Body of pancreas (tissue), 4 donors: ENCODE results near the gene LMAN2. TPM values are rescaled to one million over a fixed set of nuclear protein-coding genes. Genes with fewer than 3 reads are reported as not detected.

ENCODE experiments used
- ATAC-seq: fragments of 150-250 bp; one replicate; pipeline ENCODE4 v1.9.1; 2016
- DNase-seq, 4 donors: peaks; one replicate each; pipeline ENCODE4 v3.0.0-alpha.2; 2019
- H3K27ac ChIP-seq, 4 donors: fragments of 200-600 bp; sonication (generic); 1 replicate in 3 of 4; 2 replicates in 1 of 4; pipeline versions ENCODE4 v1.5.1 to v1.6.1; 2016 to 2019; ENCODE audit warnings: mild to moderate bottlenecking in 1 of 4, mixed read lengths in 1 of 4, moderate library complexity in 1 of 4
- H3K27me3 ChIP-seq, 2 donors: fragments of 200-600 bp; sonication (generic); one replicate each; pipeline ENCODE4 v1.6.0; 2016; ENCODE audit warnings: mild to moderate bottlenecking in 1 of 2
- H3K36me3 ChIP-seq, 2 donors: fragments of 200-600 bp; sonication (generic); replicated peaks in 1 of 2; 2 replicates each; pipeline ENCODE4 v1.5.1; 2016; ENCODE audit warnings: low read depth in 2 of 2; ENCODE audit not compliant: insufficient read depth in 1 of 2
- H3K4me1 ChIP-seq: fragments of 200-600 bp; sonication (generic); one replicate; pipeline ENCODE4 v1.6.0; 2016
- H3K4me3 ChIP-seq, 2 donors: fragments of 200-600 bp; sonication (generic); 1 replicate in 1 of 2; 2 replicates in 1 of 2; pipeline ENCODE4 v1.5.1; 2016 to 2019
- H3K9me3 ChIP-seq, 3 donors: fragments of 200-600 bp; sonication (generic); 1 replicate in 2 of 3; 2 replicates in 1 of 3; pipeline ENCODE4 v1.5.1; 2016
- POLR2A ChIP-seq, 3 donors: fragments of 450-650 bp; IDR thresholded peaks; one replicate each; pipeline ENCODE4 v1.6.1; 2016; ENCODE audit warnings: antibody characterized with exemption in 3 of 3, mild to moderate bottlenecking in 2 of 3
- WGBS, 2 donors: methylation state at CpG; one replicate each; pipeline ENCODE4 v1.1.5; 2017; 5-methylcytosine and 5-hydroxymethylcytosine counted together
- intact Hi-C: fragments of 100-400 bp; cut with DNase I; formaldehyde crosslinking; loops from one replicate; pipeline ENCODE4 v1.15.1; 2023
- total RNA-seq, 2 donors: library from RNA; depleted of rRNA; stranded (reverse); fragments of >200 nt; gene quantifications; one replicate each; pipeline ENCODE4 v1.1.0, GENCODE V29; 2016
- TF ChIP-seq, protein P1 (sequence below), 7 experiments: fragments of 450-650 bp in 4 of 7; fragments of 200-600 bp in 3 of 7; sonication (generic) in 3 of 7; IDR thresholded peaks; one replicate each; pipeline ENCODE4 v1.5.1; 2016 to 2019; ENCODE audit warnings: antibody characterized with exemption in 7 of 7

Gene LMAN2
- total RNA-seq, 2 donors from 2014 or later = 218 to 227 TPM

- no peaks in the 10 kb centered on the region for H3K27me3 ChIP-seq
- H3K4me3 ChIP-seq = no peak within 1 kb of the TSS
- no peak for ATAC-seq
- no peak within 1 kb of the TSS for H3K27ac ChIP-seq
- H3K9me3 ChIP-seq = no peaks in the 10 kb centered on the region
- peaks cover 7% of the 10 kb centered on the region for H3K4me1 ChIP-seq
- TF ChIP-seq, protein P1, sequence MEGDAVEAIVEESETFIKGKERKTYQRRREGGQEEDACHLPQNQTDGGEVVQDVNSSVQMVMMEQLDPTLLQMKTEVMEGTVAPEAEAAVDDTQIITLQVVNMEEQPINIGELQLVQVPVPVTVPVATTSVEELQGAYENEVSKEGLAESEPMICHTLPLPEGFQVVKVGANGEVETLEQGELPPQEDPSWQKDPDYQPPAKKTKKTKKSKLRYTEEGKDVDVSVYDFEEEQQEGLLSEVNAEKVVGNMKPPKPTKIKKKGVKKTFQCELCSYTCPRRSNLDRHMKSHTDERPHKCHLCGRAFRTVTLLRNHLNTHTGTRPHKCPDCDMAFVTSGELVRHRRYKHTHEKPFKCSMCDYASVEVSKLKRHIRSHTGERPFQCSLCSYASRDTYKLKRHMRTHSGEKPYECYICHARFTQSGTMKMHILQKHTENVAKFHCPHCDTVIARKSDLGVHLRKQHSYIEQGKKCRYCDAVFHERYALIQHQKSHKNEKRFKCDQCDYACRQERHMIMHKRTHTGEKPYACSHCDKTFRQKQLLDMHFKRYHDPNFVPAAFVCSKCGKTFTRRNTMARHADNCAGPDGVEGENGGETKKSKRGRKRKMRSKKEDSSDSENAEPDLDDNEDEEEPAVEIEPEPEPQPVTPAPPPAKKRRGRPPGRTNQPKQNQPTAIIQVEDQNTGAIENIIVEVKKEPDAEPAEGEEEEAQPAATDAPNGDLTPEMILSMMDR (IDR thresholded peaks at IDR 0.05) = no peak
- TF ChIP-seq POLR2A (IDR thresholded peaks at IDR 0.05) = no peak
- DNase-seq = peak in 1 of 4 donors; percentile 35
- intact Hi-C loops = loop anchor here (5.0 kb wide), 1 partner anchor 35 kb away; no protein-coding TSS in a partner anchor
- 46 to 61% methylated on average over 15 to 37 of the region's 37 CpGs for whole genome bisulfite sequencing, 2 donors
- no peaks in the 10 kb centered on the region for H3K36me3 ChIP-seq
These were observed 6.2 kb upstream of the LMAN2 start, which contains the start of gene RGS14 for GRCh38 chr5:177357459-177358351. Gene RGS14 (plus strand): TSS chr5:177357924. CDS start chr5:177358025, 101 bp downstream.

- intact Hi-C loops = loop anchor here (5.0 kb wide), 1 partner anchor 35 kb away; no protein-coding TSS in a partner anchor
- TF ChIP-seq POLR2A (IDR thresholded peaks at IDR 0.05) = no peak
- TF ChIP-seq, protein P1 (IDR thresholded peaks at IDR 0.05) = no peak
- no peak for ATAC-seq
- H3K27me3 ChIP-seq = no peaks in the 10 kb centered on the region
- H3K4me3 ChIP-seq = no peak overlapping the region
- no peak overlapping the region for H3K27ac ChIP-seq
- 76 to 95% methylated on average over 5 of the region's 5 CpGs for WGBS, 2 donors
- no peaks in the 10 kb centered on the region for H3K9me3 ChIP-seq
- DNase-seq = no peak
- H3K36me3 ChIP-seq = no peaks in the 10 kb centered on the region
- peaks cover 4% of the 10 kb centered on the region for H3K4me1 ChIP-seq
These were observed 5.6 kb upstream of the LMAN2 start for GRCh38 chr5:177357146-177357458.

DNA sequence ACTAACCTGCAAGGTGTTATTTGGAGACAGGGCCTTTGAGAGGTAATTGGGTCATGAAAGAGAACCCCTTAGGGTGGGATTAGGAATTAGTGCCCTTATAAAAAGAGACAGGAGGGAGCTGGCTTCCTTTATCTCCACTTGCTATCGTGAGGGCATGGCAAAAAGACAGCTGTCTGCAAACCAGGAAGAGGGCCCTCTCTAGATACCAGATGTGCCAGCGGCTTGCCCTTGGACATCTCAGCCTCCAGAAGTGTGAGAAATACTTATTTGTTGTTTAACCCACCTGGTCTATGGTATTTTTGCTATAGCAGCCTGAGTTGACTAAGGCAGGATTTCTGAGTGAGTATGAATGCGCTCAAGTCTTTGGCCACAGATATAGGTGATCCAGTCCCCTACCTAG, 5.3 kb upstream of the LMAN2 start:
- H3K4me1 ChIP-seq = peaks cover 5% of the 10 kb centered on the region
- intact Hi-C loops = loop anchor here (5.0 kb wide), 1 partner anchor 34 kb away; no protein-coding TSS in a partner anchor
- no peak for DNase-seq
- TF ChIP-seq POLR2A (IDR thresholded peaks at IDR 0.05) = no peak
- TF ChIP-seq, protein P1 (IDR thresholded peaks at IDR 0.05) = no peak
- H3K9me3 ChIP-seq = no peaks in the 10 kb centered on the region
- H3K27me3 ChIP-seq = no peaks in the 10 kb centered on the region
- no peak overlapping the region for H3K4me3 ChIP-seq
- no peak for ATAC-seq
- H3K27ac ChIP-seq = no peak overlapping the region
- H3K36me3 ChIP-seq = no peaks in the 10 kb centered on the region
- WGBS, 2 donors = 63 to 75% methylated on average over 3 of the region's 3 CpGs

- peaks cover 5% of the 10 kb centered on the region for H3K4me1 ChIP-seq
- no peak overlapping the region for H3K27ac ChIP-seq
- H3K27me3 ChIP-seq = no peaks in the 10 kb centered on the region
- no peaks in the 10 kb centered on the region for H3K36me3 ChIP-seq
- no peak overlapping the region for H3K4me3 ChIP-seq
- no peak for TF ChIP-seq POLR2A (IDR thresholded peaks at IDR 0.05)
- TF ChIP-seq, protein P1 (IDR thresholded peaks at IDR 0.05) = no peak
- intact Hi-C loops = loop anchor here (5.0 kb wide), 1 partner anchor 34 kb away; no protein-coding TSS in a partner anchor
- DNase-seq (no peak), ATAC-seq (no peak)
- no peaks in the 10 kb centered on the region for H3K9me3 ChIP-seq
- WGBS, 2 donors = 10 to 26% methylated on average over 1 of the region's 1 CpG
These were observed 4.3 kb upstream of the LMAN2 start for GRCh38 chr5:177355868-177356168.
